Upper lobe of left lung (tissue), 4 donors: Measurements from ENCODE around the gene S100P.

Experiments used
- EP300 ChIP-seq, 4 donors: sonication (generic); formaldehyde crosslinking; IDR thresholded peaks; one replicate each; pipeline ENCODE4 v1.5.1; 2017; ENCODE audit warnings: antibody characterized with exemption in 4 of 4, control low read depth in 2 of 4
- POLR2A ChIP-seq, 4 donors: fragments of 450-650 bp; IDR thresholded peaks; one replicate each; pipeline ENCODE4 v1.5.1; 2016 to 2017; ENCODE audit warnings: antibody characterized with exemption in 4 of 4, mild to moderate bottlenecking in 2 of 4
- TF ChIP-seq, protein P1 (sequence below), 6 experiments: fragments of 450-650 bp in 4 of 6; fragments of 200-600 bp in 2 of 6; sonication (generic) in 2 of 6; IDR thresholded peaks; one replicate each; pipeline ENCODE4 v1.5.1; 2016 to 2019; ENCODE audit warnings: antibody characterized with exemption in 6 of 6

- TF ChIP-seq POLR2A (IDR thresholded peaks at IDR 0.05) (no peak), EP300 (IDR thresholded peaks at IDR 0.05) (no peak)
- TF ChIP-seq, protein P1, sequence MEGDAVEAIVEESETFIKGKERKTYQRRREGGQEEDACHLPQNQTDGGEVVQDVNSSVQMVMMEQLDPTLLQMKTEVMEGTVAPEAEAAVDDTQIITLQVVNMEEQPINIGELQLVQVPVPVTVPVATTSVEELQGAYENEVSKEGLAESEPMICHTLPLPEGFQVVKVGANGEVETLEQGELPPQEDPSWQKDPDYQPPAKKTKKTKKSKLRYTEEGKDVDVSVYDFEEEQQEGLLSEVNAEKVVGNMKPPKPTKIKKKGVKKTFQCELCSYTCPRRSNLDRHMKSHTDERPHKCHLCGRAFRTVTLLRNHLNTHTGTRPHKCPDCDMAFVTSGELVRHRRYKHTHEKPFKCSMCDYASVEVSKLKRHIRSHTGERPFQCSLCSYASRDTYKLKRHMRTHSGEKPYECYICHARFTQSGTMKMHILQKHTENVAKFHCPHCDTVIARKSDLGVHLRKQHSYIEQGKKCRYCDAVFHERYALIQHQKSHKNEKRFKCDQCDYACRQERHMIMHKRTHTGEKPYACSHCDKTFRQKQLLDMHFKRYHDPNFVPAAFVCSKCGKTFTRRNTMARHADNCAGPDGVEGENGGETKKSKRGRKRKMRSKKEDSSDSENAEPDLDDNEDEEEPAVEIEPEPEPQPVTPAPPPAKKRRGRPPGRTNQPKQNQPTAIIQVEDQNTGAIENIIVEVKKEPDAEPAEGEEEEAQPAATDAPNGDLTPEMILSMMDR (IDR thresholded peaks at IDR 0.05), result no peak
These were observed 10.7 kb upstream of the S100P start for GRCh38 chr4:6682862-6683590.
